Psoas muscle (tissue), 8 donors: Measurements from ENCODE around the gene ZNF618. TPM values are rescaled to one million over a fixed set of nuclear protein-coding genes. Genes with fewer than 3 reads are reported as not detected.

Source experiments
- ATAC-seq, 4 donors: fragments of 200-7000 bp; cut with Tn5 transposase; one replicate each; pipeline ENCODE4 v1.9.1; 2020; ENCODE audit warnings: moderate library complexity in 3 of 4, mild to moderate bottlenecking in 2 of 4
- DNase-seq, 2 donors: peaks; one replicate each; pipeline ENCODE4 v3.0.0-alpha.2; 2020
- H3K27ac ChIP-seq: fragments of 200-600 bp; one replicate; pipeline ENCODE4 v1.8.0; 2022
- H3K27me3 ChIP-seq, 3 donors: fragments of 200-600 bp in 1 of 3; one replicate each; pipeline versions ENCODE4 v1.6.1 to v1.8.0; 2013 to 2022; ENCODE audit warnings: low read length in 2 of 3, mild to moderate bottlenecking in 2 of 3, moderate library complexity in 1 of 3; ENCODE audit not compliant: insufficient read depth in 3 of 3
- H3K36me3 ChIP-seq, 2 donors: fragments of 200-600 bp in 1 of 2; one replicate each; pipeline versions ENCODE4 v1.6.1 to v1.8.0; 2013 to 2022; ENCODE audit warnings: low read depth in 1 of 2, mild to moderate bottlenecking in 1 of 2, moderate library complexity in 1 of 2; ENCODE audit not compliant: insufficient read depth in 1 of 2
- H3K4me1 ChIP-seq: fragments of 200-600 bp; one replicate; pipeline ENCODE4 v1.8.0; 2022
- H3K4me3 ChIP-seq: fragments of 200-600 bp; one replicate; pipeline ENCODE4 v1.8.0; 2022; ENCODE audit warnings: mild to moderate bottlenecking
- H3K9me3 ChIP-seq: fragments of 200-600 bp; one replicate; pipeline ENCODE4 v1.8.0; 2022
- CTCF ChIP-seq: fragments of 200-600 bp; IDR thresholded peaks from one replicate; pipeline ENCODE4 v1.8.0; 2022; ENCODE audit warnings: antibody characterized with exemption
- WGBS, 3 donors: extraction: QIAGEN DNeasy Blood & Tissue Kit; methylation state at CpG; one replicate each; pipeline versions ENCODE4 v1.1.6 to v1.1.7; 2013; 5-methylcytosine and 5-hydroxymethylcytosine counted together
- intact Hi-C, 2 donors: fragments of 100-400 bp; cut with DNase I; formaldehyde crosslinking; loops; one replicate each; pipeline versions ENCODE4 v1.11.0 to v1.14.2; 2022
- polyA plus RNA-seq, 3 donors: library from polyadenylated mRNA; stranded (reverse); fragments of 200-250 nt; gene quantifications; one replicate each; pipeline ENCODE4 v1.2.3, GENCODE V29; 2013
- total RNA-seq, 4 donors: library from RNA; stranded (reverse); fragmentation: NEBNext Ultra II Directional in 2 of 4; extraction: Animal tissue kit (Norgen Biotek cat#: 25700) in 2 of 4; gene quantifications; one replicate each; pipeline versions ENCODE4 v1.2.1 to v1.2.4, GENCODE V29; 2021 to 2023
- donor health status: healthy with polysubstance abuse.
- donor health status: DM: no; HTN: no; CAD: no; lungs with moderate emphysema.
- donor health status: Bipolar disorder and iron deficiency.
- donor health status: healthy.
- donor health status: DM: yes; HTN: yes; CAD: no.
- donor health status: DM: no; HTN: no; CAD: no.
- donor health status: DM: no; HTN: no; CAD: no.
- donor health status: DM: yes; HTN: yes; CAD: no.

Gene ZNF618
- total and polyA plus RNA-seq, 7 donors, result 0.31 to 2.7 (median 1.2) TPM

- 60 to 75% (median 66%) methylated on average over 5 of the region's 5 CpGs for WGBS, 3 donors
Measured at GRCh38 chr9:113989714-113990569, 113.8 kb downstream of the ZNF618 start.

DNA sequence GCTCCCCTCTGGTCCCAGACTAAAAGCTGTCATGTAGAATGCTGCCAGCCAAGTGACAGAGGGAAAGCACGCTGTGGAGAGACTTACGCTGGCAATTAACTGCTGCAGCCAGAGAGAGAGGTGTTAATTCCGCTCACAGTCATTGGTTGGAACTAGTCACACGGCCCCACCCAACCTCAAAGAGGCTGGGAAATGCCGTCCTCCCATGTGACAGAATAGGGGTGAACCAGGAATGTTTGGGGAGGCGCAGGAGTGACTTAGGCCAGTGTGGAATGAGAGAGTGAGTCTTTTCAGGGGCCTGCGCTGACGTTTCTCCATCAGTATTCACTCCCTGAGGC is 114.4 kb downstream of the ZNF618 start:
- intact Hi-C loops, result no loop called here
- no peak for DNase-seq

More at GRCh38 chr9:113989714-113990569, 113.8 kb downstream of the ZNF618 start:
- Histone ChIP-seq H3K27ac (no peak overlapping the region), H3K4me3 (no peak overlapping the region), H3K36me3 (no peaks in the 10 kb centered on the region), H3K9me3 (no peaks in the 10 kb centered on the region), H3K27me3 (no peaks in the 10 kb centered on the region), H3K4me1 (peaks cover 48% of the 10 kb centered on the region)
- intact Hi-C loops, result no loop called here
- TF ChIP-seq CTCF, result no peak
- no peak for ATAC-seq
- DNase-seq, result no peak

GRCh38 chr9:113990975-113991471 is 114.9 kb downstream of the ZNF618 start:
- H3K9me3 ChIP-seq, result no peaks in the 10 kb centered on the region
- peaks cover 48% of the 10 kb centered on the region for H3K4me1 ChIP-seq
- no peak overlapping the region for H3K27ac ChIP-seq
- intact Hi-C loops, result no loop called here
- DNase-seq (no peak), ATAC-seq (no peak)
- no peak for TF ChIP-seq CTCF
- H3K36me3 ChIP-seq, result no peaks in the 10 kb centered on the region
- H3K4me3 ChIP-seq, result no peak overlapping the region
- 72 to 76% (median 75%) methylated on average over 5 of the region's 5 CpGs for WGBS, 3 donors
- H3K27me3 ChIP-seq, result no peaks in the 10 kb centered on the region

More for the DNA sequence above, 114.4 kb downstream of the ZNF618 start:
- Histone ChIP-seq H3K4me1 (peaks cover 48% of the 10 kb centered on the region), H3K4me3 (no peak overlapping the region), H3K9me3 (no peaks in the 10 kb centered on the region), H3K27ac (no peak overlapping the region), H3K27me3 (no peaks in the 10 kb centered on the region), H3K36me3 (no peaks in the 10 kb centered on the region)
- ATAC-seq, result no peak
- WGBS, 3 donors, result 80 to 87% (median 84%) methylated on average over 8 of the region's 8 CpGs
- TF ChIP-seq CTCF, result no peak

GRCh38 chr9:113991714-113992113 is 115.6 kb downstream of the ZNF618 start:
- Histone ChIP-seq H3K4me3 (no peak overlapping the region), H3K27ac (no peak overlapping the region), H3K36me3 (no peaks in the 10 kb centered on the region), H3K27me3 (no peaks in the 10 kb centered on the region), H3K4me1 (peaks cover 48% of the 10 kb centered on the region), H3K9me3 (no peaks in the 10 kb centered on the region)
- no peak for TF ChIP-seq CTCF
- 87 to 96% (median 92%) methylated on average over 3 of the region's 3 CpGs for WGBS, 3 donors
- DNase-seq, result no peak
- intact Hi-C loops, result no loop called here
- no peak for ATAC-seq
